Ovary (tissue), 9 donors: ENCODE measurements around the gene THPO. TPM values are rescaled to one million over a fixed set of nuclear protein-coding genes. Genes with fewer than 3 reads are reported as not detected.

Source experiments
- DNase-seq, 5 donors: peaks; one replicate each; pipeline ENCODE4 v3.0.0-alpha.2; 2019 to 2020
- H3K27ac ChIP-seq, 2 donors: fragments of 200-600 bp; one replicate each; pipeline versions ENCODE4 v1.5.1 to v1.8.0; 2019 to 2022
- H3K27me3 ChIP-seq: fragments of 200-600 bp; one replicate; pipeline ENCODE4 v1.8.0; 2022
- H3K36me3 ChIP-seq: fragments of 200-600 bp; sonication (generic); one replicate; pipeline ENCODE4 v1.5.1; 2019
- H3K4me1 ChIP-seq: one replicate; pipeline ENCODE4 v1.8.1; 2013; ENCODE audit warnings: mild to moderate bottlenecking, moderate library complexity; ENCODE audit not compliant: insufficient read depth
- H3K4me3 ChIP-seq: fragments of 200-600 bp; sonication (generic); one replicate; pipeline ENCODE4 v1.5.1; 2017
- H3K9me3 ChIP-seq, 2 donors: fragments of 200-600 bp in 1 of 2; sonication (generic) in 1 of 2; one replicate each; pipeline versions ENCODE4 v1.5.1 to v1.8.1; 2013 to 2019; ENCODE audit warnings: mild to moderate bottlenecking in 1 of 2, moderate library complexity in 1 of 2
- EP300 ChIP-seq: sonication (generic); formaldehyde crosslinking; IDR thresholded peaks from one replicate; pipeline ENCODE4 v1.6.1; 2017; ENCODE audit warnings: antibody characterized with exemption
- POLR2A ChIP-seq: fragments of 450-650 bp; IDR thresholded peaks from one replicate; pipeline ENCODE4 v1.6.1; 2017; ENCODE audit warnings: antibody characterized with exemption, mild to moderate bottlenecking, moderate library complexity
- WGBS, 3 donors: extraction: QIAGEN DNeasy Blood & Tissue Kit in 1 of 3; methylation state at CpG; one replicate each; pipeline versions ENCODE4 v1.1.5 to v1.1.7; 2013 to 2017; 5-methylcytosine and 5-hydroxymethylcytosine counted together
- intact Hi-C, 4 donors: fragments of 100-400 bp; cut with DNase I; formaldehyde crosslinking; loops; one replicate each; pipeline versions ENCODE4 v1.11.0 to v1.15.1; 2022 to 2023
- polyA plus RNA-seq, 2 donors: library from polyadenylated mRNA; stranded (reverse); fragments of 200-250 nt in 1 of 2; fragments of 350-450 nt in 1 of 2; fragmentation: Illumina TruSeq in 1 of 2; extraction: RNeasy Lipid Tissue Mini Kit (QIAGEN cat#74804) in 1 of 2; gene quantifications; one replicate each; pipeline ENCODE4 v1.2.3, GENCODE V29; 2013 to 2014
- total RNA-seq, 7 donors: library from RNA; depleted of rRNA in 2 of 7; stranded (reverse); fragments of >200 nt in 2 of 7; fragmentation: NEBNext Ultra II Directional in 3 of 7; extraction: Animal tissue kit (Norgen Biotek cat#: 25700) in 3 of 7; gene quantifications; one replicate each; pipeline versions ENCODE4 v1.1.0 to v1.2.4, GENCODE V29; 2016 to 2023
- TF ChIP-seq, protein P1 (sequence below), 3 donors: fragments of 450-650 bp in 2 of 3; fragments of 200-600 bp in 1 of 3; IDR thresholded peaks; one replicate each; pipeline versions ENCODE4 v1.5.1 to v1.8.0; 2016 to 2022; ENCODE audit warnings: antibody characterized with exemption in 3 of 3, mild to moderate bottlenecking in 1 of 3
- donor health status: DM: no; HTN: no; CAD: no; lungs with moderate emphysema.
- donor health status: DM: no; HTN: no; CAD: no.
- donor health status: Bipolar disorder and iron deficiency.
- donor health status: DM: yes; HTN: yes; CAD: no.
- donor health status: DM: no; HTN: no; CAD: no.
- donor health status: DM: yes; HTN: yes; CAD: no.

The THPO gene
- total and polyA plus RNA-seq, 9 donors = 0.34 to 2.0 (median 1.2) TPM

- WGBS, 3 donors = 57 to 61% (median 58%) methylated on average over 8 of the region's 8 CpGs
- H3K27ac ChIP-seq = no peak overlapping the region
- intact Hi-C loops = loop anchor here (5.0 to 10.0 kb wide), 5 partner anchors 45 to 392 kb away; no protein-coding TSS in a partner anchor
Measured at GRCh38 chr3:184372296-184372821, 5.6 kb downstream of the THPO start.

GRCh38 chr3:184371570-184372018 lies 6.4 kb downstream of the THPO start:
- no peaks in the 10 kb centered on the region for H3K36me3 ChIP-seq
- peak; percentile 82 to 86 (median 83) for DNase-seq
- 32 to 44% (median 35%) methylated on average over 5 of the region's 5 CpGs for WGBS, 3 donors
- no peak for TF ChIP-seq EP300
- no peak for TF ChIP-seq POLR2A
- TF ChIP-seq, protein P1, sequence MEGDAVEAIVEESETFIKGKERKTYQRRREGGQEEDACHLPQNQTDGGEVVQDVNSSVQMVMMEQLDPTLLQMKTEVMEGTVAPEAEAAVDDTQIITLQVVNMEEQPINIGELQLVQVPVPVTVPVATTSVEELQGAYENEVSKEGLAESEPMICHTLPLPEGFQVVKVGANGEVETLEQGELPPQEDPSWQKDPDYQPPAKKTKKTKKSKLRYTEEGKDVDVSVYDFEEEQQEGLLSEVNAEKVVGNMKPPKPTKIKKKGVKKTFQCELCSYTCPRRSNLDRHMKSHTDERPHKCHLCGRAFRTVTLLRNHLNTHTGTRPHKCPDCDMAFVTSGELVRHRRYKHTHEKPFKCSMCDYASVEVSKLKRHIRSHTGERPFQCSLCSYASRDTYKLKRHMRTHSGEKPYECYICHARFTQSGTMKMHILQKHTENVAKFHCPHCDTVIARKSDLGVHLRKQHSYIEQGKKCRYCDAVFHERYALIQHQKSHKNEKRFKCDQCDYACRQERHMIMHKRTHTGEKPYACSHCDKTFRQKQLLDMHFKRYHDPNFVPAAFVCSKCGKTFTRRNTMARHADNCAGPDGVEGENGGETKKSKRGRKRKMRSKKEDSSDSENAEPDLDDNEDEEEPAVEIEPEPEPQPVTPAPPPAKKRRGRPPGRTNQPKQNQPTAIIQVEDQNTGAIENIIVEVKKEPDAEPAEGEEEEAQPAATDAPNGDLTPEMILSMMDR (IDR thresholded peaks at IDR 0.05) = peak; percentile 87 to 89 (median 88)
- H3K27ac ChIP-seq = no peak overlapping the region
- no peak overlapping the region for H3K4me3 ChIP-seq
- peaks cover 2% of the 10 kb centered on the region for H3K4me1 ChIP-seq
- H3K9me3 ChIP-seq = no peaks in the 10 kb centered on the region
- no peaks in the 10 kb centered on the region for H3K27me3 ChIP-seq
- intact Hi-C loops = loop anchor here (5.0 to 10.0 kb wide), 5 partner anchors 46 to 393 kb away; no protein-coding TSS in a partner anchor

More at GRCh38 chr3:184372296-184372821, 5.6 kb downstream of the THPO start:
- TF ChIP-seq, protein P1 (IDR thresholded peaks at IDR 0.05) = no peak
- TF ChIP-seq POLR2A (no peak), EP300 (no peak)
- no peak overlapping the region for H3K4me3 ChIP-seq
- no peaks in the 10 kb centered on the region for H3K9me3 ChIP-seq
- peaks cover 2% of the 10 kb centered on the region for H3K4me1 ChIP-seq
- no peak for DNase-seq
- H3K36me3 ChIP-seq = no peaks in the 10 kb centered on the region
- H3K27me3 ChIP-seq = no peaks in the 10 kb centered on the region

DNA sequence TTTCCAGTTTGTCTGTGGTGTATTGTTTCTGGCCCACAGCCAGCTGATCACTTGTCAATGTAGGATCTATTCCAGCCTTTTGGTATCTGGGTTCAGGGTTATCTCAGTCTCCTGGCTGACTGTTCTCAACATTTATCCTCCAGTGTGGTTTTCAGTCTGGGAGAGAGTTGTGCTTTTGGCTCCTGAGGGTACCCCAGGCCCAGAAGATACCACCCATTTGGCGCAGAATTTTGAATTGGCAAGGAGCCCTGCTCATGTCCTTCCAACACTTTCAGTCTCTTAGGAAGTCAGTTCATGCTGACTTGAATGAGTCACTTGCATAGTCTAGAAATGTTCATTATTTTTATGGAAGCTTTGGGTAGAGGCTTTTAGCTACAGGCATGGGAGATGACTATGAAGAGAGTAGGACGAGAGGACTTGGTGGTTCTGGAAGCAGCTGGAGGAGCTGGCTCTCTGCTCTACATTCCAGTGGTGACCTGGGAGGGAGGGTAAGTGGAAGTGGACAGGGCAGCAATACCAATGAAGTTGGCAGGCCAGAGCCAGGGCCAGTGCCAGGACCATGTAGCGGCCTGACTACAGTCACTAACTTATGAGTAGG lies 9.3 kb downstream of the THPO start:
- DNase-seq = no peak

GRCh38 chr3:184368116-184368515 lies 9.9 kb downstream of the THPO start:
- Histone ChIP-seq H3K27ac (no peak overlapping the region), H3K4me1 (peaks cover 4% of the 10 kb centered on the region), H3K36me3 (no peaks in the 10 kb centered on the region), H3K9me3 (no peaks in the 10 kb centered on the region), H3K27me3 (no peaks in the 10 kb centered on the region), H3K4me3 (no peak overlapping the region)
- 68 to 75% (median 74%) methylated on average over 9 of the region's 9 CpGs for WGBS, 3 donors
- no peak for DNase-seq
- no peak for TF ChIP-seq EP300
- TF ChIP-seq, protein P1 (IDR thresholded peaks at IDR 0.05) = no peak
- TF ChIP-seq POLR2A = no peak
- intact Hi-C loops = loop anchor here in 1 of 4 donors (10.0 kb wide), 1 partner anchor 53 kb away; the partner anchor contains the start of gene EIF4G1

More for the DNA sequence above, 9.3 kb downstream of the THPO start:
- Histone ChIP-seq H3K27ac (no peak overlapping the region), H3K4me1 (peaks cover 4% of the 10 kb centered on the region), H3K9me3 (no peaks in the 10 kb centered on the region), H3K27me3 (no peaks in the 10 kb centered on the region), H3K36me3 (no peaks in the 10 kb centered on the region), H3K4me3 (no peak overlapping the region)
- TF ChIP-seq EP300 (no peak), POLR2A (no peak)
- TF ChIP-seq, protein P1 (IDR thresholded peaks at IDR 0.05) = no peak
- intact Hi-C loops = loop anchor here in 1 of 4 donors (10.0 kb wide), 1 partner anchor 54 kb away; the partner anchor contains the start of gene EIF4G1
- 26 to 50% (median 39%) methylated on average over 3 of the region's 3 CpGs for WGBS, 3 donors
